IPS-20b (cell line): ENCODE measurements around the gene EMC9.

Source experiments
- H3K27ac ChIP-seq: one replicate; pipeline ENCODE4 v1.5.1; 2013; ENCODE audit warnings: low read length
- H3K27me3 ChIP-seq: 2 replicates; pipeline ENCODE4 v1.6.1; 2013; ENCODE audit warnings: mild to moderate bottlenecking, low read length, inconsistent platforms; ENCODE audit not compliant: insufficient read depth
- H3K36me3 ChIP-seq: 2 replicates; pipeline ENCODE4 v1.6.1; 2013; ENCODE audit warnings: low read depth, mild to moderate bottlenecking, inconsistent platforms, low read length, moderate library complexity; ENCODE audit not compliant: insufficient read depth
- H3K4me1 ChIP-seq: 2 replicates; pipeline ENCODE4 v1.6.1; 2013; ENCODE audit warnings: mild to moderate bottlenecking, control low read depth, inconsistent platforms, low read length, moderate library complexity; ENCODE audit not compliant: insufficient read depth
- H3K4me3 ChIP-seq: 2 replicates; pipeline ENCODE4 v1.5.1; 2013; ENCODE audit warnings: mild to moderate bottlenecking, low read length, inconsistent platforms
- H3K9ac ChIP-seq: 2 replicates; pipeline ENCODE4 v1.6.1; 2013; ENCODE audit warnings: low read depth, mild to moderate bottlenecking, inconsistent platforms, low read length, moderate library complexity
- H3K9me3 ChIP-seq: 2 replicates; pipeline ENCODE4 v1.6.1; 2013; ENCODE audit warnings: mild to moderate bottlenecking, low read depth, low read length, inconsistent platforms; ENCODE audit not compliant: insufficient read depth

The EMC9 gene

GRCh38 chr14:24096545-24097181 lies 44.7 kb downstream of the EMC9 start:
- Histone ChIP-seq H3K9me3 (no peaks in the 10 kb centered on the region), H3K4me1 (peaks cover 8% of the 10 kb centered on the region; the same call in 1 of the 2 replicates), H3K4me3 (no peak overlapping the region), H3K27ac (no peak overlapping the region), H3K9ac (no peak overlapping the region), H3K27me3 (peaks cover 8% of the 10 kb centered on the region), H3K36me3 (peaks cover 45% of the 10 kb centered on the region)

- Histone ChIP-seq H3K4me3 (peak overlapping the region; percentile 90), H3K9ac (peak overlapping the region; percentile 94), H3K4me1 (peaks cover 8% of the 10 kb centered on the region; the same call in 1 of the 2 replicates), H3K27me3 (peaks cover 8% of the 10 kb centered on the region), H3K9me3 (no peaks in the 10 kb centered on the region), H3K27ac (peak overlapping the region; percentile 22), H3K36me3 (peaks cover 35% of the 10 kb centered on the region)
These were observed 45.9 kb downstream of the EMC9 start for GRCh38 chr14:24095271-24096068.

- Histone ChIP-seq H3K9ac (peak overlapping the region; percentile 94), H3K4me3 (peak overlapping the region; percentile 90), H3K36me3 (peaks cover 29% of the 10 kb centered on the region), H3K27ac (peak overlapping the region; percentile 22), H3K27me3 (peaks cover 8% of the 10 kb centered on the region), H3K9me3 (no peaks in the 10 kb centered on the region), H3K4me1 (peaks cover 8% of the 10 kb centered on the region; the same call in 1 of the 2 replicates)
These were observed 46.5 kb downstream of the EMC9 start for GRCh38 chr14:24094841-24095270.

GRCh38 chr14:24093901-24094840 lies 47.2 kb downstream of the EMC9 start, which contains the start of gene PCK2:
PCK2 (plus strand) TSS chr14:24094311; CDS start chr14:24094406, 95 bp downstream.
- Histone ChIP-seq H3K9me3 (no peaks in the 10 kb centered on the region), H3K27me3 (peaks cover 8% of the 10 kb centered on the region), H3K9ac (peak within 1 kb of the TSS; percentile 94), H3K36me3 (peaks cover 22% of the 10 kb centered on the region), H3K4me1 (peaks cover 8% of the 10 kb centered on the region; the same call in 1 of the 2 replicates), H3K27ac (peak within 1 kb of the TSS; percentile 93), H3K4me3 (peak within 1 kb of the TSS; percentile 90)

- peaks cover 15% of the 10 kb centered on the region for H3K36me3 ChIP-seq
- peak overlapping the region; percentile 87 for H3K9ac ChIP-seq
- H3K9me3 ChIP-seq: no peaks in the 10 kb centered on the region
- peaks cover 8% of the 10 kb centered on the region; the same call in 1 of the 2 replicates for H3K4me1 ChIP-seq
- peaks cover 8% of the 10 kb centered on the region for H3K27me3 ChIP-seq
- H3K4me3 ChIP-seq: peak overlapping the region; percentile 56; the same call in 1 of the 2 replicates
- peak overlapping the region; percentile 93 for H3K27ac ChIP-seq
These were observed 48.0 kb downstream of the EMC9 start for GRCh38 chr14:24093207-24093900.

GRCh38 chr14:24092505-24093206 lies 48.7 kb downstream of the EMC9 start:
- H3K27ac ChIP-seq: no peak overlapping the region

GRCh38 chr14:24092110-24092504 lies 49.3 kb downstream of the EMC9 start:
- H3K27me3 ChIP-seq: peaks cover 8% of the 10 kb centered on the region
- no peak overlapping the region for H3K4me3 ChIP-seq
- H3K9ac ChIP-seq: no peak overlapping the region
- H3K9me3 ChIP-seq: no peaks in the 10 kb centered on the region
- H3K36me3 ChIP-seq: peaks cover 7% of the 10 kb centered on the region
- H3K27ac ChIP-seq: no peak overlapping the region
- peaks cover 8% of the 10 kb centered on the region; the same call in 1 of the 2 replicates for H3K4me1 ChIP-seq

More at GRCh38 chr14:24092505-24093206, 48.7 kb downstream of the EMC9 start:
- no peaks in the 10 kb centered on the region for H3K9me3 ChIP-seq
- peaks cover 8% of the 10 kb centered on the region for H3K27me3 ChIP-seq
- peaks cover 8% of the 10 kb centered on the region for H3K36me3 ChIP-seq
- H3K4me3 ChIP-seq: no peak overlapping the region
- peak overlapping the region; percentile 87; the same call in 1 of the 2 replicates for H3K9ac ChIP-seq
- H3K4me1 ChIP-seq: peaks cover 8% of the 10 kb centered on the region; the same call in 1 of the 2 replicates

GRCh38 chr14:24089890-24090289 lies 51.5 kb downstream of the EMC9 start:
- Histone ChIP-seq H3K27ac (no peak overlapping the region), H3K27me3 (peaks cover 8% of the 10 kb centered on the region), H3K9me3 (no peaks in the 10 kb centered on the region), H3K4me3 (no peak overlapping the region), H3K36me3 (no peaks in the 10 kb centered on the region), H3K4me1 (peaks cover 3% of the 10 kb centered on the region; the same call in 1 of the 2 replicates), H3K9ac (no peak overlapping the region)
